PC-9 (cell line): ENCODE data around the gene PICALM. TPM values are rescaled to one million over a fixed set of nuclear protein-coding genes. Genes with fewer than 3 reads are reported as not detected.

Experiments
- BruUV-seq: library from RNA; stranded (reverse); fragments of 400-500 nt; replicated peaks from 2 replicates; lab custom pipeline; 2021; lab: Mats Ljungman, UMichigan
- CTCF ChIA-PET: fragments of 300-600 bp; sonication (Branson Sonifier 250); formaldehyde crosslinking; loops from one replicate; lab custom pipeline; 2022; ENCODE audit warnings: antibody characterized with exemption; lab: Charles Lee
- POLR2A ChIA-PET: fragments of 300-600 bp; sonication (Branson Sonifier 250); formaldehyde crosslinking; loops from one replicate; lab custom pipeline; 2022; ENCODE audit warnings: antibody characterized with exemption; ENCODE audit not compliant: unreplicated experiment; lab: Charles Lee
- DNase-seq, 2 experiments: peaks; one replicate each; pipeline versions ENCODE4 v3.0.0 to v3.0.0-alpha.2; 2015 to 2022; ENCODE audit warnings: mixed read lengths in 1 of 2
- H2AFZ ChIP-seq: fragments of 200-600 bp; sonication (generic); 2 replicates; pipeline ENCODE4 v1.8.1; 2017; ENCODE audit warnings: antibody characterized with exemption
- H3F3A ChIP-seq: fragments of 200-600 bp; sonication (generic); 2 replicates; pipeline ENCODE4 v1.8.1; 2017; ENCODE audit warnings: antibody characterized with exemption, mild to moderate bottlenecking, low read depth; ENCODE audit not compliant: insufficient read depth
- H3K27ac ChIP-seq: fragments of 200-600 bp; sonication (generic); 2 replicates; pipeline ENCODE4 v1.6.1; 2016; ENCODE audit warnings: mixed run types
- H3K27me3 ChIP-seq: fragments of 200-600 bp; sonication (generic); 2 replicates; pipeline ENCODE4 v1.6.1; 2016; ENCODE audit warnings: low read depth, mixed run types; ENCODE audit not compliant: insufficient read depth
- H3K36me3 ChIP-seq: fragments of 200-600 bp; sonication (generic); 2 replicates; pipeline ENCODE4 v1.6.1; 2016; ENCODE audit warnings: low read depth, mixed run types
- H3K4me1 ChIP-seq: fragments of 200-600 bp; sonication (generic); replicated peaks from 2 replicates; pipeline ENCODE4 v1.6.1; 2016; ENCODE audit warnings: mixed run types; ENCODE audit not compliant: insufficient read depth
- H3K4me2 ChIP-seq: fragments of 200-600 bp; sonication (generic); 2 replicates; pipeline ENCODE4 v1.6.1; 2017; ENCODE audit warnings: mixed run types
- H3K4me3 ChIP-seq: fragments of 200-600 bp; sonication (generic); 2 replicates; pipeline ENCODE4 v1.6.1; 2016; ENCODE audit warnings: mixed run types
- H3K79me2 ChIP-seq: fragments of 200-600 bp; sonication (generic); 2 replicates; pipeline ENCODE4 v1.6.1; 2017; ENCODE audit warnings: low read depth, mixed run types
- H3K9me2 ChIP-seq: fragments of 200-600 bp; sonication (generic); 2 replicates; pipeline ENCODE4 v1.8.1; 2017; ENCODE audit warnings: mild to moderate bottlenecking; ENCODE audit not compliant: insufficient read depth
- H3K9me3 ChIP-seq: fragments of 200-600 bp; sonication (generic); 2 replicates; pipeline ENCODE4 v1.8.1; 2016; ENCODE audit warnings: low read depth; ENCODE audit not compliant: insufficient read depth
- H4K20me1 ChIP-seq: fragments of 200-600 bp; sonication (generic); 2 replicates; pipeline ENCODE4 v1.8.1; 2017; ENCODE audit not compliant: insufficient read depth
- CTCF ChIP-seq: fragments of 200-600 bp; sonication (generic); conservative IDR thresholded peaks from 2 replicates; pipeline ENCODE4 v1.6.1; 2017; ENCODE audit warnings: mixed run types, antibody characterized with exemption, mild to moderate bottlenecking, moderate library complexity
- EZH2 ChIP-seq: fragments of 200-600 bp; sonication (generic); IDR thresholded peaks from 2 replicates; pipeline ENCODE4 v1.8.0; 2017; ENCODE audit warnings: antibody characterized with exemption, low read depth
- intact Hi-C: fragments of 100-400 bp; cut with micrococcal nuclease; formaldehyde crosslinking; loops from one replicate; pipeline ENCODE4 v1.10.0; 2022; ENCODE audit not compliant: unreplicated experiment
- total RNA-seq: library from RNA; stranded (reverse); gene quantifications from 2 replicates; pipeline ENCODE4 v1.2.3, GENCODE V29; 2021

The PICALM gene
- total RNA-seq, 1 experiment from 2014 or later, result 116 TPM

GRCh38 chr11:86101941-86102407, 33.1 kb upstream of the PICALM start:
- CTCF ChIA-PET, result interaction anchor here (0.6 kb wide), 1 partner anchor 78 kb away, joined by 3 read pairs; no protein-coding TSS in a partner anchor

GRCh38 chr11:86101493-86101892, 32.6 kb upstream of the PICALM start:
- no peak for TF ChIP-seq EZH2
- no peak for TF ChIP-seq CTCF
- Histone ChIP-seq H3K27ac (peak overlapping the region; percentile 50), H2AFZ (no peak overlapping the region), H4K20me1 (no peaks in the 10 kb centered on the region), H3K27me3 (no peaks in the 10 kb centered on the region), H3F3A (peaks cover 38% of the 10 kb centered on the region), H3K9me3 (peaks cover 3% of the 10 kb centered on the region; the same call in 1 of the 2 replicates), H3K79me2 (no peaks in the 10 kb centered on the region), H3K36me3 (no peaks in the 10 kb centered on the region), H3K4me3 (no peak overlapping the region), H3K4me1 (peaks cover 49% of the 10 kb centered on the region), H3K4me2 (peak overlapping the region; percentile 55), H3K9me2 (no peaks in the 10 kb centered on the region)
- POLR2A ChIA-PET, result interaction anchor here (0.6 to 0.7 kb wide), 2 partner anchors 68 to 398 kb away, joined by 3 to 7 read pairs; no protein-coding TSS in a partner anchor
- intact Hi-C loops, result no loop called here
- BruUV-seq, result no TSS peak
- CTCF ChIA-PET, result interaction anchor here (0.6 kb wide), 1 partner anchor 77 kb away, joined by 3 read pairs; no protein-coding TSS in a partner anchor
- DNase-seq, result peak in 1 of 2 experiments; percentile 83

More at GRCh38 chr11:86101941-86102407, 33.1 kb upstream of the PICALM start:
- Histone ChIP-seq H4K20me1 (no peaks in the 10 kb centered on the region), H3K27me3 (no peaks in the 10 kb centered on the region), H3K79me2 (no peaks in the 10 kb centered on the region), H2AFZ (peak overlapping the region; percentile 3), H3K9me2 (no peaks in the 10 kb centered on the region), H3K4me3 (no peak overlapping the region), H3K9me3 (peaks cover 3% of the 10 kb centered on the region; the same call in 1 of the 2 replicates), H3K27ac (peak overlapping the region; percentile 50), H3K4me2 (peak overlapping the region; percentile 55), H3F3A (peaks cover 38% of the 10 kb centered on the region), H3K4me1 (peaks cover 49% of the 10 kb centered on the region), H3K36me3 (no peaks in the 10 kb centered on the region)
- TF ChIP-seq EZH2 (no peak), CTCF (no peak)
- POLR2A ChIA-PET, result interaction anchor here (0.6 to 0.7 kb wide), 3 partner anchors 33 to 398 kb away, joined by 3 to 7 read pairs (median 3); no protein-coding TSS in a partner anchor
- BruUV-seq, result no TSS peak
- DNase-seq, result peak in 1 of 2 experiments; percentile 93
- intact Hi-C loops, result no loop called here

GRCh38 chr11:86099874-86100273, 31.0 kb upstream of the PICALM start:
- no peaks in the 10 kb centered on the region for H3K79me2 ChIP-seq
- intact Hi-C loops, result no loop called here
- H3K4me3 ChIP-seq, result no peak overlapping the region
- POLR2A ChIA-PET, result no interaction called here
- H2AFZ ChIP-seq, result no peak overlapping the region
- no peaks in the 10 kb centered on the region for H3K27me3 ChIP-seq
- DNase-seq, result peak; percentile 35 to 98
- TF ChIP-seq CTCF (no peak), EZH2 (no peak)
- CTCF ChIA-PET, result no interaction called here
- peak overlapping the region; percentile 41 for H3K27ac ChIP-seq
- H3K36me3 ChIP-seq, result no peaks in the 10 kb centered on the region
- no peaks in the 10 kb centered on the region for H3K9me2 ChIP-seq
- no TSS peak for BruUV-seq
- peaks cover 49% of the 10 kb centered on the region for H3K4me1 ChIP-seq
- peaks cover 3% of the 10 kb centered on the region; the same call in 1 of the 2 replicates for H3K9me3 ChIP-seq
- H3F3A ChIP-seq, result peaks cover 38% of the 10 kb centered on the region
- no peaks in the 10 kb centered on the region for H4K20me1 ChIP-seq
- peak overlapping the region; percentile 32 for H3K4me2 ChIP-seq
